HG02623 (cell line): Measurements from ENCODE around the gene TGM1.
"Not testable (repeated sequence)": the region's sequence is repeated elsewhere in the genome, so short reads cannot be mapped to it uniquely, and the experiment has no call there.

Source experiments
- ATAC-seq: cut with Tn5 transposase; IDR thresholded peaks from one replicate; pipeline ENCODE4 v1.9.1; 2021; ENCODE audit warnings: moderate library complexity; ENCODE audit not compliant: unreplicated experiment

The TGM1 gene

GRCh38 chr14:24255438-24255837 is 7.5 kb downstream of the TGM1 start:
- ATAC-seq = no peak

GRCh38 chr14:24254630-24255392 is 8.2 kb downstream of the TGM1 start:
- ATAC-seq = no peak

- no peak for ATAC-seq
Measured at GRCh38 chr14:24253936-24254335, 9.0 kb downstream of the TGM1 start.

GRCh38 chr14:24252289-24253124 is 10.5 kb downstream of the TGM1 start:
- ATAC-seq = no peak

- ATAC-seq = no peak
Measured at GRCh38 chr14:24251880-24252288, 11.1 kb downstream of the TGM1 start.

- no peak for ATAC-seq
Measured at GRCh38 chr14:24250354-24250753, 12.6 kb downstream of the TGM1 start.

GRCh38 chr14:24249230-24250021 is 13.6 kb downstream of the TGM1 start:
- ATAC-seq = no peak

GRCh38 chr14:24247422-24247821 is 15.6 kb downstream of the TGM1 start:
- ATAC-seq = no peak

GRCh38 chr14:24246765-24247212 is 16.2 kb downstream of the TGM1 start:
- ATAC-seq = no peak

- ATAC-seq = not testable (repeated sequence)
Measured at GRCh38 chr14:24245350-24245749, 17.6 kb downstream of the TGM1 start.

- no peak for ATAC-seq
Measured at GRCh38 chr14:24243336-24243836, 19.6 kb downstream of the TGM1 start.

- peak; percentile 81 for ATAC-seq
Measured at GRCh38 chr14:24241829-24242443, 21.0 kb downstream of the TGM1 start.

- ATAC-seq = no peak
Measured at GRCh38 chr14:24240110-24240918, 22.7 kb downstream of the TGM1 start.

- ATAC-seq = no peak
Measured at GRCh38 chr14:24238527-24239037, 24.4 kb downstream of the TGM1 start.

- ATAC-seq = no peak
Measured at GRCh38 chr14:24238123-24238522, 24.9 kb downstream of the TGM1 start.

GRCh38 chr14:24237463-24237955 is 25.5 kb downstream of the TGM1 start:
- ATAC-seq = no peak

- ATAC-seq = no peak
Measured at GRCh38 chr14:24236689-24237462, 26.1 kb downstream of the TGM1 start.

GRCh38 chr14:24235804-24236688 is 26.9 kb downstream of the TGM1 start:
- no peak for ATAC-seq
